ENCODE results near the gene BARHL1. TPM values are rescaled to one million over a fixed set of nuclear protein-coding genes. Genes with fewer than 3 reads are reported as not detected.

BARHL1 gene
- polyA plus RNA-seq, 1 donor from 2014 or later = not detected

- no peak overlapping the region for H3K9ac ChIP-seq (ENCODE audit: low read length)
- H3K4me2 ChIP-seq (ENCODE audit: low read length) = no peak overlapping the region
- H2AFZ ChIP-seq (ENCODE audit: low read depth, low read length) = no peak overlapping the region
- TF ChIP-seq EZH2 (IDR thresholded peaks at IDR 0.05; ENCODE audit: borderline replicate concordance, insufficient read depth, low read length, poor library complexity, severe bottlenecking) (no peak), RAD21 (conservative IDR thresholded peaks at IDR 0.05) (no peak), SMC3 (conservative IDR thresholded peaks at IDR 0.05; ENCODE audit: poor library complexity) (no peak), CTCF (IDR thresholded peaks at IDR 0.05; ENCODE audit: poor library complexity, severe bottlenecking) (no peak), POLR2AphosphoS5 (IDR thresholded peaks at IDR 0.05) (no peak), REST (IDR thresholded peaks at IDR 0.05; ENCODE audit: borderline replicate concordance) (no peak), EP300 (conservative IDR thresholded peaks at IDR 0.05; ENCODE audit: poor library complexity, severe bottlenecking) (no peak), TAF1 (IDR thresholded peaks at IDR 0.05; ENCODE audit: low read depth) (no peak), MXI1 (conservative IDR thresholded peaks at IDR 0.05; ENCODE audit: poor library complexity, severe bottlenecking) (no peak)
- peaks cover 2% of the 10 kb centered on the region for H3K9me3 ChIP-seq (ENCODE audit: low read length)
- H3K27me3 ChIP-seq (ENCODE audit: insufficient read depth, low read depth, low read length) = no peaks in the 10 kb centered on the region
- no peak overlapping the region for H3K4me3 ChIP-seq (ENCODE audit: low read length)
- no peaks in the 10 kb centered on the region for H4K20me1 ChIP-seq (ENCODE audit: insufficient read depth)
- H3K9me2 ChIP-seq (ENCODE audit: insufficient read depth, low read length) = no peaks in the 10 kb centered on the region
- H3F3A ChIP-seq (ENCODE audit: insufficient read depth, low read length, poor library complexity, severe bottlenecking) = no peaks in the 10 kb centered on the region
- no peak overlapping the region for H3K27ac ChIP-seq (ENCODE audit: low read length)
- no peaks in the 10 kb centered on the region for H3K79me2 ChIP-seq (replicated peaks; ENCODE audit: insufficient read depth, low read length)
- H3K36me3 ChIP-seq (ENCODE audit: insufficient read depth, low read length) = no peaks in the 10 kb centered on the region
Measured at GRCh38 chr9:132538071-132538470, 44.3 kb upstream of the BARHL1 start.

GRCh38 chr9:132539096-132539495 lies 43.3 kb upstream of the BARHL1 start:
- H3K9ac ChIP-seq (ENCODE audit: low read length) = no peak overlapping the region
- H3K9me3 ChIP-seq (ENCODE audit: low read length) = no peaks in the 10 kb centered on the region
- H3F3A ChIP-seq (ENCODE audit: insufficient read depth, low read length, poor library complexity, severe bottlenecking) = no peaks in the 10 kb centered on the region

More at GRCh38 chr9:132539096-132539495, 43.3 kb upstream of the BARHL1 start:
- no peaks in the 10 kb centered on the region for H3K27me3 ChIP-seq (ENCODE audit: insufficient read depth, low read depth, low read length)
- H3K4me3 ChIP-seq (ENCODE audit: low read length) = no peak overlapping the region
- no peaks in the 10 kb centered on the region for H3K36me3 ChIP-seq (ENCODE audit: insufficient read depth, low read length)
- H3K4me2 ChIP-seq (ENCODE audit: low read length) = no peak overlapping the region
- H2AFZ ChIP-seq (ENCODE audit: low read depth, low read length) = no peak overlapping the region
- H3K79me2 ChIP-seq (replicated peaks; ENCODE audit: insufficient read depth, low read length) = no peaks in the 10 kb centered on the region
- H4K20me1 ChIP-seq (ENCODE audit: insufficient read depth) = no peaks in the 10 kb centered on the region
- H3K27ac ChIP-seq (ENCODE audit: low read length) = no peak overlapping the region
- no peaks in the 10 kb centered on the region for H3K9me2 ChIP-seq (ENCODE audit: insufficient read depth, low read length)
- TF ChIP-seq TAF1 (IDR thresholded peaks at IDR 0.05; ENCODE audit: low read depth) (no peak), REST (IDR thresholded peaks at IDR 0.05; ENCODE audit: borderline replicate concordance) (no peak), RAD21 (conservative IDR thresholded peaks at IDR 0.05) (no peak), CTCF (IDR thresholded peaks at IDR 0.05; ENCODE audit: poor library complexity, severe bottlenecking) (no peak), MXI1 (conservative IDR thresholded peaks at IDR 0.05; ENCODE audit: poor library complexity, severe bottlenecking) (no peak), SMC3 (conservative IDR thresholded peaks at IDR 0.05; ENCODE audit: poor library complexity) (no peak), EP300 (conservative IDR thresholded peaks at IDR 0.05; ENCODE audit: poor library complexity, severe bottlenecking) (no peak), EZH2 (IDR thresholded peaks at IDR 0.05; ENCODE audit: borderline replicate concordance, insufficient read depth, low read length, poor library complexity, severe bottlenecking) (no peak)

Data from neural cell (in vitro differentiated cells).